A204.1 (cell line): ENCODE results near the gene NBPF11.
"Not testable (repeated sequence)": the region's sequence is repeated elsewhere in the genome, so short reads cannot be mapped to it uniquely, and the experiment has no call there.

ENCODE experiments used
- FAIRE-seq: peaks from 2 replicates; lab custom pipeline; 2012; peaks lifted over from hg19 to GRCh38; lab: Jason Lieb, UNC

NBPF11 gene

GRCh38 chr1:148149050-148149815 is 2.8 kb downstream of the NBPF11 start:
- not testable (repeated sequence) for FAIRE-seq

- not testable (repeated sequence) for FAIRE-seq
These were observed 4.8 kb downstream of the NBPF11 start for GRCh38 chr1:148147052-148147838.

GRCh38 chr1:148146191-148146997 is 5.7 kb downstream of the NBPF11 start:
- FAIRE-seq: not testable (repeated sequence)

GRCh38 chr1:148143223-148143622 is 8.9 kb downstream of the NBPF11 start:
- not testable (repeated sequence) for FAIRE-seq

GRCh38 chr1:148141936-148142335 is 10.1 kb downstream of the NBPF11 start:
- not testable (repeated sequence) for FAIRE-seq

- FAIRE-seq: not testable (repeated sequence)
These were observed 13.5 kb downstream of the NBPF11 start for GRCh38 chr1:148138606-148139005.

GRCh38 chr1:148122341-148122740 is 29.7 kb downstream of the NBPF11 start:
- not testable (repeated sequence) for FAIRE-seq

- FAIRE-seq: not testable (repeated sequence)
These were observed 31.7 kb downstream of the NBPF11 start for GRCh38 chr1:148120395-148120794.

- not testable (repeated sequence) for FAIRE-seq
These were observed 56.3 kb downstream of the NBPF11 start for GRCh38 chr1:148095732-148096131.

GRCh38 chr1:148086196-148086595 is 65.9 kb downstream of the NBPF11 start:
- not testable (repeated sequence) for FAIRE-seq

- not testable (repeated sequence) for FAIRE-seq
These were observed 70.9 kb downstream of the NBPF11 start for GRCh38 chr1:148081205-148081604.

GRCh38 chr1:148078632-148079519 is 73.2 kb downstream of the NBPF11 start:
- FAIRE-seq: not testable (repeated sequence)

GRCh38 chr1:148078090-148078489 is 74.0 kb downstream of the NBPF11 start:
- FAIRE-seq: not testable (repeated sequence)

GRCh38 chr1:148077458-148077857 is 74.6 kb downstream of the NBPF11 start:
- FAIRE-seq: not testable (repeated sequence)

GRCh38 chr1:148073392-148073791 is 78.7 kb downstream of the NBPF11 start:
- FAIRE-seq: not testable (repeated sequence)

GRCh38 chr1:148068606-148069005 is 83.5 kb downstream of the NBPF11 start:
- not testable (repeated sequence) for FAIRE-seq

- FAIRE-seq: not testable (repeated sequence)
These were observed 83.9 kb downstream of the NBPF11 start for GRCh38 chr1:148068201-148068600.

- not testable (repeated sequence) for FAIRE-seq
These were observed 91.8 kb downstream of the NBPF11 start for GRCh38 chr1:148060294-148060701.

- not testable (repeated sequence) for FAIRE-seq
These were observed 94.7 kb downstream of the NBPF11 start for GRCh38 chr1:148057384-148057783.
